Stimulated activated CD4-positive, alpha-beta T cell treated with anti-CD3 and anti-CD28 coated beads, Interleukin-15, amount 100 ng/mL, for 1 hour (primary cell): ENCODE measurements around the gene RHOC.
"Not testable (repeated sequence)": the region's sequence is repeated elsewhere in the genome, so short reads cannot be mapped to it uniquely, and the experiment has no call there.

Experiments
- DNase-seq, 2 donors: peaks; one replicate each; pipeline ENCODE4 v3.0.0-alpha.2; 2020; ENCODE audit warnings: low read depth in 1 of 2, low spot score in 1 of 2

RHOC gene

DNA sequence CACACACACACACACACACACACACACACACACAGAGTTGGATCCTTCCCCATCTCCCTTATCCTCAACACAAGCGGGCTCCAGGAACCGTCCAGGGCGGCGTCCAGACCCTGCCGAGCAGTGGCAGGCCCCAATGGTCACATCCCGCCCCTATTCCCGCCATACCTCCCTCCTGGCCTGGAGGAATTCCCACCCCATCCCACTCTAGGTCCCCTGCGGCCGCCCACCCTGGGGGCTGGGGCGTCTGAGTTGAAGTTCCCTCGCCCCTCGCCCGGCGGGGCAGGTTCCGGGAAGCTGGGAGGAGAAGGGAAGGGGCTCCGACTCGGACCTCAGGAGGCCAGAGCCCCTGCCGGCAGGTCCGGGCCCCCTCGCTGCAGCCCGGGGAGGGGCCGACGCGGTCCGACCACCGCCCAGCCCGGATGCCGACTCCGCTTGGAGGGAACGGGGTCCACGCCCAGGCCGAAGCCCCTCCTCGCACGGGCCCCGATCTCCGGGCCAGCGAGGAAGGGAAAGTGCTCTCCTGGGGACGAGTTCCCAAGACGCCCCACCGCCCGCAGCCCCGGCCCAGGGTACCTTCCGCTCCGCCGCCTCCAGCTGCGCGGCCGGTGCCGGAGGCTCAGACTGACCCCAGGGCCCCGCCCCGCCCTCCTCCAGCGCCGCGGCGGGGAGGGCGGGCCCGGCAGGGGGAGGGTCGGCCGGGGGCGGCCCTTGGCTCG is at the start of gene RHOC:
Gene RHOC (minus strand): TSS at position 623 of the 716 bp plus-strand sequence. CDS start 3,328 bp downstream, outside the sequence.
- no peak for DNase-seq

DNA sequence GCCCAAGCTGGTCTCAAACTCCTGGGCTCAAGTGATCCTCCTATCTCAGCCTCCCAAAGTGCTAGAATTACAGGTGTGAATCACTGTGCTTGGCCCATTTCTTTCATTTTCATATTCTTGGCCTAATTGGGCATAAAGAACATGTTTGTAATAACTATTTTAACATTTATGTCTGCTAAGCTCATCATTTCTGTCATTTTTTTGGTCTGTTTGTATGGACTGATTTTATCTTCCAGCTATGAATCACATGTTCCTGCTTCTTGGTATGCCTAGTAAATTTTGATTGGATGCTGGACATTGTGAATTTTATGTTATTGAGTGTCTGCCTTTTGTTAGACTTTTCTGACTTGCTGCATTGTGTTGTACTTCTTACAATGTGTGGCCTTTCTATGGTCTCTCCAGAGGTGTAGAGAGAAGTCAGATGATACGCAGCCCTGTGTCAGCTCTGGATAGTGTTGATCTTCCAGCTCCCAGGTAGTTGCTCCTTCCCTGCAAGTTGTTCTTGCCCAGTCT is 47.2 kb upstream of the RHOC start:
- DNase-seq: no peak

DNA sequence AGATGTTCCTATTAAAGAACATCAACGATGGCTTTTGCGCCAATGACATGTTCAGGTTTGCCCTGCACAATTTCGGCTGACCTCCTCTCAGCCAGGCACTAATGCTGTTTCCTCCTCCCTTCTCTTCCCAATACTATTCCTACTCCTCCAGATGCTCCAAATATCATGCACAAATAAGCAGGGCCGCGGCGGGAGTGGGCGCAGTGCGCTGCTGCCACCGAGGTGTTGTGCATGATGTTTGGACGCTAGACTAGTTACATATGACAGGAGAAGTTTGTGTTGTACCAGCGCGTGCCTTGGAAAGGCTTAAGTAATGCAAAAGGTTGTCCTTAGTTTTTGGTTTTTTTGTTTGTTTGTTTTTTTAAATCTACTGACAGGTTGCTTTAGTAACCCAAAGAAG is 41.5 kb upstream of the RHOC start:
- DNase-seq: no peak

DNA sequence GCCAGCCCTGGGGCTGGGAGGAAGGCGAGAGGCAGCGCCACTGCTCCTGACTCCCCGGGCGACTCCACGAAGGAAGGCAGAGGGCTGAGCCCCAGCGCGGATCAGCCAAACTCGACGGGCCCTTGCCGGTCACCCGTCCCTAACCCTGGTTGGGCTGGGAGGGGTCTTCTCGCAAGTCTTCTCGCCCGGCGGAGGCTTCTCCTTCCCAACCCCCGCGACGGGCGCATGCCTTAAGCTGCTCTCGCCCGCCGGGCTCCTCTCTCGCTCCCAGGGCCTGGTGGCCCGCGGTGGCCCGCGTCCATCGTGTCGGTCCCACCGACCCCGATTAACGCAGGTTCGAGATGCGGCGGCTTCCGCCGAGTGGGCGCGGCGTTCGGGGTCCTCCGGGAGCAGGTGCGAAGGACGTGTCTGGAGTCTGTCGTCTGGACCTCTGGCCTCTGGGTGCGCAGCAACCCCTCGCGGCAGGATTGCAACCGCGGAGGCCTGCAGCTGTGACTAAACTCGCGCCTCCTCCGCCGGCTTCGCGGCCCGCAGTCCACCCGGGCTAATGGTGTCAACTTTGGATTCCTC is 37.2 kb upstream of the RHOC start:
- no peak for DNase-seq

DNA sequence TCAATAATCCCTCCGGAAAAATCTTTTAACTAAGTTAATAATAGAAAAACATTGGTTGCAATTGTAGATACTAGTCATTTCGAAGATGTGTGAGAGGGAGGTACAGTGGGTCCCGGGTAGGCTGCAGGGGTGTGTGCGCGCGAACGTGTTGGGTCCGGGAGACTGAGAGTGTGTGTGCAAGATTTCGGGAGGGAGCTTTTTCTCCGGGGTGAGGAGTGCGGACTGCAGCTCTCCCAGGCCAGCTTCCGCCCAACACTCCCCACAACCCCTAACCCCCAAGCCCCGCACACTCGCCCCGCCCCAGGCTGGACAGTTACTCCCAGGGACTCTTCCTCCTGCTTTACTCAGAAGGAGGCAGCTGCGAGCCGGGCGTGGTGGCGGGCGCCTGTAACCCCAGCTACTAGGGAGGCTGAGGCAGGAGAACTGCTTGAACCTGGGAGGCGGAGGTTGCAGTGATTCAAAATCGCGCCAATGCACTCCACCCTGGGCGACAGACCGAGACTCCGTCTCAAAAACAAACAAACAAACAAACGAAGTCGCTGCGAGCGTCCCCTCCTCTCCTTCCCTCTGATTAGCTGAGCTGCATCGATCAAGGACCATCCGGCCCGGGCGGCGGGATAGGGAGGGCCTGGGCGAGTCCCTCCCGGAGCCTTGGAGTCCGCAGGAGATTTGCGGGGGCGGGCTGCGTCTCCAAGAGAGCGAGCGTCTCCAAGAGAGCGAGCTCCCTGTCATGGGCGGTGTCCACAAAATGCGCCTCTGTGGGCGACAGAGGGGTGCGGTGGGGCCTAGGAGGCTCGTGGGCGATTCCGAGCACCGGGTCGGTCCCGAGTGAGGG is 36.5 kb upstream of the RHOC start:
- no peak for DNase-seq

DNA sequence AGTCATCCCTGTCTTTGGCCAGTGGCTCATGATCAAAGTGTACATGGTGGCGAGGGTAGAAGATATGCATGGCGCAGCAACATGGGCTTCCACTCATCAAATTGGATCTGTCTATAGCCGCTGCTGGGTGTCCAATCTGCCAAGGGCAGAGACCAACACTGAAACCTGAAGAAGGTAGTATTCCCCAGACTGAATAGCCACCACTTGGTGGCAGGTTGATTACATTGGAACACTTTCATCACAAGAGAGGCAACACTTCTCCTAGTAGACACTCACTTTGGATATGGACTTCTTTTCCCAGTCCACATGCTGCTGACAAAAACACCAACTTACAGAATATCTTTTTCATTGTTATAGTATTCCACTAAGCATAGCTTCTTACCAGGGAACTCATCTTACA is 30.6 kb upstream of the RHOC start:
- no peak for DNase-seq

DNA sequence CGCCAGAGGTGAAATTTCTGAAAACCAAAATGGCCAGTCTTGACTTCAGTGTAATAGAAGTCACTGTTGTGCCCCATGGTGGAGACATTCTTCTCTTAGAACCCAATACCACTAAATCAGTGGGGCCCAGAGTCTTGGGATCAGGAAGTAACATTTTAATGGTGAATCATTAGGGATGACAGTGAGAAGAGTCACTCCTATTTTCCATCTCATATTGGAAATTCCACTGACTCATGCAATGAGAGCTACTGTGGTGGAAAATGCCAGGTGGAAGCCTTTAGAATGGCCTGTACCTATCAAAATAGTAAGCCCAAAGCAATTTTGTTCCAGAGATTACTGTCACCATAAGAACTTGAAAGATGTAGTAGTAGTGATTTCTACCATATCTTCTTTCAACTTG is 28.8 kb upstream of the RHOC start:
- no peak for DNase-seq

DNA sequence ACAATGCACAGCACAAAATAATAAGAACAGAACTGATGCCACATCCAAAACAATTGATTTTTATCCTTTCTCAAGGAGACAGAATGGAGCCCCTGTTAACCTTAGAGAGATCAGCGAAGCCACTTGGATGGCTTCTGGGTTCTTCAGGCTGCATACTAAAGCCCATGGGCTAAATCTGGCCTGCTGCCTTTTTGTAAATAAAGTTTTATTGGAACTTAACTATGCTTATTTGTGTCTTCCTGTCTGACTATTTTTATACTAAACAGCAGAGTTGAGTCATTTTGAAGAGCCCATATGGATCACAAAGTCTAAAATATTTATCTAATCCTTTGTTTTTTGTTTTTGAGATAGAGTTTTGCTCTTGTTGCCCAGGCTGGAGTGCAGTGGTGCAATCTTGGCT is 24.5 kb upstream of the RHOC start:
- DNase-seq: no peak

DNA sequence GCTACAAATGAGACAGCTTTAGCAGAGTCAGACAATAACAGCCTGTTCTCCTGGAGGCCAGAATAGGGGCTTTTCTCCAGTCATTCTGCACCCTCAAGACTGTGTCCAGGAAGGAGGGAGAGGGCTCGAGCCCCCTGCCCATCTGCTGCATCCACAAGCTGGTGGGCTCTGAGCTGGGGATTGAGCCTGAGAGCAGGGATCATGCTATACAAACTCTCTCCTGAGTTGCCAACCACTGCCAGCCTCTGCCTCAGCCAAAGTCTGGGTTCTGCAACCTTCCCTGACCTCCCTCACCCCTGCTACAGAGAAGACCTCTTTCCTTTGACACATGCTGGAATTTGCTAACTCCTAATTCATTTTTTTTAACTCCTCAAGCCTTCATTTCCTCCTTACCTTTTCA is 23.0 kb upstream of the RHOC start:
- no peak for DNase-seq

DNA sequence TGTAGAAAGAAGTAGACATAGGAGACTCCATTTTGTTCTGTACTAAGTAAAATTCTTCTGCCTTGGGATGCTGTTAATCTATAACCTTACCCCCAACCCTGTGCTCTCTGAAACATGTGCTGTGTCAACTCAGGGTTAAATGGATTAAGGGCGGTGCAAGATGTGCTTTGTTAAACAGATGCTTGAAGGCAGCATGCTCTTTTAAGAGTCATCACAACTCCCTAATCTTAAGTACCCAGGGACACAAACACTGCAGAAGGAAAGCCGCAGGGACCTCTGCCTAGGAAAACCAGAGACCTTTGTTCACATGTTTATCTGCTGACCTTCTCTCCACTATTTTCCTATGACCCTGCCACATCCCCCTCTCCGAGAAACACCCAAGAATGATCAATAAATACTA is 22.1 kb upstream of the RHOC start:
- DNase-seq: not testable (repeated sequence)

DNA sequence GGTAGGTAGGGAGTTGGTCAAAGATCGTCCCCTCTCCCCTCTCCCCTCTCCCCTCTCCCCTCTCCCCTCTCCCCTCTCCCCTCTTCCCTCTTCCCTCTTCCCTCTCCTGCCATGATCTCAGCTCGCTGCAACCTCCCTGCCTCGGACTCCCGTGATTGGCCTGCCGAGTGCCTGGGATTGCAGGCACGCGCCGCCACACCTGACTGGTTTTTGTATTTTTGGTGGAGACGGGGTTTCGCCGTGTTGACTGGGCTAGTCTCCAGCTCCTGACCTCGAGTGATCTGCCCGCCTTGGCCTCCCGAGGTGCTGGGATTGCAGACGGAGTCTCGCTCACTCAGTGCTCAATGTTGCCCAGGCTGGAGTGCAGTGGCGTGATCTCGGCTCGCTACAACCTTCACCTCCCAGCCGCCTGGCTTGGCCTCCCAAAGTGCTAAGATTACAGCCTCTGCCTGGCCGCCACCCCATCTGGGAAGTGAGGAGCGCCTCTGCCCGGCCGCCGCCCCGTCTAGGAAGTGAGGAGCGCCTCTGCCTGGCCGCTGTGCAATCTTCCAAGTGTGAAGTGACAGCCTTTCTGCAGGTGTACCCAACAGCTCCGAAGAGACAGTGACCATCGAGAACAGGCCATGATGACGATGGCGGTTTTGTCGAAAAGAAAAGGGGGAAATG is 21.5 kb upstream of the RHOC start:
- not testable (repeated sequence) for DNase-seq

DNA sequence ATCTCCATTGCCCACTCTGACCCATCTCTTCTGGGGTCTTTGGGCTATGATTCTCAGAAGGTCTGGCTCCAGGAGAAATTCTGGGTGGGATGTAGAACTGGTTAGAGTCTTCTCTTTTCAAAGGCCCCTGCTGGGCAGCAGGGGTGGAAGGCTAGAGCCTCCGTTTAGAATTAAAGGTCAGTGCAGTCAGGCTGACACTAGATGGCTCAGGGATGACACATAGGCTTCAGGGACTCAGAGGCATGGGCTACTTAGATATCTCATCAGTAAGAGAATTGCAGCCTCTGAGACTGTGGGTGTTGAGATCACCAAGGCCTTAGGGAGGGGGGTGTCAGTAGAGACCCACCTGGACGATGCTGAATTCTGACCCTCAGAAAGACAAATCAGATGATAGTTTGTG is 20.8 kb upstream of the RHOC start:
- DNase-seq: no peak

DNA sequence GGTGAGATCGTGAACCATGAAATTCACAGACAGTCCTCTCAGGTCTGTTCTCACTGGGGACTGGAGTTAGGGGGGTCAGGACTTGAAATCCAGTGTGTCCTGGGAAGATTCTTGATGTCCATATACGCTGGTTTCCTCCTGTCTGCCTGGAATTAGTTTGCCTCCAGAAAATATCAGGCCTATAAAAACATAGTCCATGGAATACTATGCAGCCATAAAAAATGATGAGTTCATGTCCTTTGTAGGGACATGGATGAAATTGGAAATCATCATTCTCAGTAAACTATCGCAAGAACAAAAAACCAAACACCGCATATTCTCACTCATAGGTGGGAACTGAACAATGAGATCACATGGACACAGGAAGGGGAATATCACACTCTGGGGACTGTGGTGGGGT is 17.3 kb upstream of the RHOC start:
- not testable (repeated sequence) for DNase-seq

DNA sequence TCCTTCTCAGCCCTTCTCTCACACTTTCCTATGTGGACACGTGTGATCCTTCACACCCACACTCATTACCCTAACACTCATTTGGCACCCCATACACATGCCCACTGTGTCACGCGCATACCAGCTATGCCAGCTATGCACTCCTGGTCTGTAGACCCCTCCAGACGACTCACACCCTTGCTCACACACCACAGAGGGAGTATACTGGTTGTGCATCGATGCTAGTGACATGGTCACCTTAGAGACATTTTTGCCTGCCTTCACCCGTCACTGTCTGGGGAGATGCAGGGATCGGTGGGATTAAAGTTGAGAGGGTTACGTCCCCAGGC is 16.5 kb upstream of the RHOC start:
- no peak for DNase-seq

DNA sequence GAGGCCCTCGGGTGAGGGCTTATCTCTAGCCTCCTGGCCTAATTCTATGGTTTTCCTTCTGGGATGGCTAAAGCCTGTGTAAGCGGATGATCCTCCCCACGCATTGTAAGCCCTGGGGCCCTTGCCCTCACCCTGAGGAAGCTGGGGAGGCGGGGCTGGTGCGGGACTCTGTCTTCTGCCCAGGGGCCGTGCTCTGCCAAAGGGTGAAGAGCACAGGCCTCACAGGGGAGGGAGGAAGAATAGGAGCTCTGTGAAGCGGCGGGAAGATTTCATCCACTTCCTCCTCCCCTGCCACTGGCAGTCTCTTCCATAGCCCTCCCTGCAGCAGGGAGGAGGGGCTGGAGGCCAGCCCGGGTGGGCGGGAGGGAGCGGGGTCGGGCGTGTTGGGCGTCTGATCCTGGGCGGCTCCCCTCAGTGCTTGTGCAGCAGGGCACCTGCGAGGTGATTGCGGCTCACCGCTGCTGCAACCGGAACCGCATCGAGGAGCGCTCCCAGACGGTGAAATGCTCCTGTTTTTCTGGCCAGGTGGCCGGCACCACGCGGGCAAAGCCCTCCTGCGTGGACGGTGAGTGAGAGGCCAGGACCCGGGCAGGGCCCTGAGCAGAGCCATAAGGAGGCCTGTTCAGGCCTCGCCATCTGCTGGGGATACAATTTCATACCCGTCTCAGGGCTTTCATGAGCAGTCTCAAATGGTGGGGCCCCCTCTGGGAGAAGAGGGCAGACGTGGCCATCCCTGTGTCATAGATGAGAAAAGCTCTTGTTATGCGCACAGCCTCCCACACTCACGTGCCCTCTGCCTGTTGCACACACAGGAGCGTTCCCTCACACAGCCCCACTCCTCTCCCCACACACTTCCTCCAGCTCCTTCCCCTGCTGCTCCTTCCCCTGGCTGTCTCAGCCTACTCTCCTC is 15.9 kb upstream of the RHOC start:
- no peak for DNase-seq

DNA sequence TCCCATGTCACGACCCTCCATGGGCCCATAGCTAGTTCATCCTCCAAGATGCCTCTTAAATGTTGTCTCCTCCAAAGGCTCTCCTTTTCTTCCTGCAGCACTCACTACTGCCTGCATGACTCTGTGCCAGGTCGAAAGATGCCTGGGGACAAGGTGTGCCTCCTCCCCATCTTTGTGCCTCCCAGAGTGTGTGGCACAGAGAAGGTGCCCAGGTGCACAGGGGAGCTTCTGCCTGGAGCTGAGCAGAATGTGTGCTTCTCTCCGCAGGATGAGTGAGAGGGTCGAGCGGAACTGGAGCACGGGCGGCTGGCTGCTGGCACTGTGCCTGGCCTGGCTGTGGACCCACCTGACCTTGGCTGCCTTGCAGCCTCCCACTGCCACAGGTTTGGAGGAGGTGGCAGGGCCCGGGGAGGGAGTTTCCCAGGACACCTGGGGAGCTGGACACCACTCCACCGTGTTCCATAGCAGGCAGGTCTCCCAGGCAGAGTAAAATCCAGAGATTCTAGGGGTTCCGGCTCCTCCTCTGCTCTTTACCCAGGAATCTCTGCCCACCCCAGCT is 15.1 kb upstream of the RHOC start:
- DNase-seq: no peak

DNA sequence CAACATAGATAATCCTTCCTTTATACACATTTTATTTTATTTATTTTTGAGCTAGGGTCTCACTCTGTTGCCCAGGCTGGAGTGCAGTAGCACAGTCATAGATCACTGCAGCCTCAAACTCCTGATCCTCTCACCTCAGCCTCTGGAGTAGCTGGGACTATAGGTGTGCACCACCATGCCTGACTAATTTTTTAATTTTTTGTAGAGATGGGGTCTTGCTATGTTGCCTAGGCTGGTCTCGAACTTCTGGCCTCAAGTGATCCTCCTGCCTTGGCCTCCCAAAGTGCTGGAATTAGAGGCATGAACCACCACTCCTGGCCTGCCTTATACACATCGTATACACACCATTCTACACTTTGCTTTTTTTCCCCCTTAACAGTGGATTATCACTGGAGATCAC is 14.4 kb upstream of the RHOC start:
- DNase-seq: not testable (repeated sequence)

DNA sequence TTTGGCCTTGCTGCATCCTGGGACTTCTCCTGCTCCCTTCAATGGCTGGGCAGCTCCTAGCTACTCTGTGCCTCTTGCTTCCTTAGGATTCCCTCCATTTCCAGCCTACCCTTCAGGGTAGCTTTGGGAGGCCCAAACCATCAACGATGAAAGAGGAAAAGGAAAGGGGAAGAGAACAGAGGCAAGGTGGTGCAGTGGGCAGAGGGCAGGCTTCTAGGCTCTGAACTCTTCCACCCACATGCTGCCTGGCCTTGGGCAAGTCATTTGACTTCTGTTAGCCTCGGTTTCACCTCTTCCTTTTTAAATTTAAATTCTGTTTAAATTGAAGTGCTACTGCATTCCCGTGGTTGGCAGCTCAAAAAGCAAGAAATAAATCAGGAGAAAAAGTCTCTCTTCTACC is 13.9 kb upstream of the RHOC start:
- no peak for DNase-seq

DNA sequence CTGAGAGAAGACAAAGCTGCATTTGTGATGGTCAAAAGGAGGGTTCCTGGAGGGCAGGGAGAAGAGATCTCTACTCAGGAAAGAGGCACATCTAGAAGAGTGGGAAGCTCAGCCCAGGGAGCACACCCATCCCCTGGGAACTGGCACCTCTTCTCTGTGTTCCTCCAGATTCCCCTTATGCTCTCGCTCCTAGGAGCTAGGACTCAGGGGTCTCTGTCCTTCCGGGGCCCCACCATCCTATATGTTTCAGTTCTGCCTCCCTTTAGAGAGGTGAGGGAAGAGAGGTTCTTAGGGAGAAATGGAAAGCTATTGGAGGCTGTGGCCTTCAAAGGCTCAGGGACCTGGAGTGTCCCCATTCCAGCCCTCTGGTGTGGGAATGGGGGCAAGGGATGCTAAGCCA is 12.8 kb upstream of the RHOC start:
- DNase-seq: no peak

DNA sequence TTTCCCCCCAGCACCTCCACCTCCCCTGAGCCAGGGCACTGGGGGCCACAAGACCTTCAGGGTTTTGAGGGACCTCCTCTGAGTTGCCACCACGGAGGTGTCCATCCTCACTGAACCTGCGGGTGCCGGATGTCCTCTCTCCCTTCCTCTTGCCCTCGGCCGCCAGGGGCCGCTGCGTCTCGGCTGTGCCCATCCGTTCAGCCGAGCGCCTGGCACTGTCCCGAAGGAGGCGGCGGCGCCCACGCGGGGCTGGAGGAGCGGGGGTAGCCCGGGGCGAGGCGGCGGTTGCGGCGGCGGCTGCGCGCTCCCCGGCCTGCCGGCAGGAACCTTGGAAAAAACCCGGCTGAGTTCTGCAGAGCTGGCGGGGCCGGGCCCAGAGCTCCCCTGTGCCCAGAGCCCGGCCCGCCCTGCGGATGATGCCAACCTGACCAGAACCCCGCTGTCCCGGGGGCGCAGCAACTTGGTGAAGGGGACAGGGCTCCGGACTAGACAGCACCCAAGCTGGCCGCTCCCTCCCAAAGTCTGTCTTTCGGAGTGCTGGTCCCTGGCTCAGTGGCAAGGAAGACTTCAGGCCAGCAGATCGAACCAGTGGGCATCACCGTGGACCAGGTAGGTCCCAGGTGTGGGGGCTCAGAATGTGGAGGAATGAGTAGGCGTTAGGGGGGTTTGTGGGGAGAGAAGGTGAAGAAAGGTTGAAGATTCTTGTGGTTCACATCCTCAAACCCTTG is 11.9 kb upstream of the RHOC start:
- DNase-seq: peak; percentile 50 to 68
